GM04504 (cell line): Measurements from ENCODE around the gene S100A1.

Experiments used
- DNase-seq: peaks from one replicate; pipeline ENCODE4 v3.0.0-alpha.2; 2012; ENCODE audit warnings: low read depth

Gene S100A1

DNA sequence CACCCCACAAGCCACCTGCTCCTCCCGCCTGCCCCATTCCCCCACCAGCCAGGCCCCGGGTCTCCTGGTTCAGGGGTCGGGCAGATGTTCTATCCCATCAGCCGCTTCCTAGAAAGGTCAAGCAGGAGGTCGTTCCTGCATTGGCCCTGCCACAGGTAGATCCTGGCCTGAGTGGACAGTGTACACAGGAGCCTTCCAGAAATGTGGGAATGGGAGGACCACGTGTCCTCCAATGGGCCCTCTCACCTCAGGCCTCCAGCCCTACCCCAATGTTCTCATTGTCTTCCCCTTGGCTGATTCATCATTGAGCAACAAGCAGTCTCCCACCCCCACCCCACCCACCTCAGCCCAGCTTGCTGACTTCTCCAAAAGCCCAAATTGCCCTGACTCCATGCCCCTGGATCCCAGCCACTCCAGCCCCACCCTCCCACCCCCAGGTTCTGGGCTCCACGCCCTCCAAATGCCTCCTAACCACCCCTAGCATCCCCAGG, 17.4 kb upstream of the S100A1 start:
- DNase-seq: no peak

DNA sequence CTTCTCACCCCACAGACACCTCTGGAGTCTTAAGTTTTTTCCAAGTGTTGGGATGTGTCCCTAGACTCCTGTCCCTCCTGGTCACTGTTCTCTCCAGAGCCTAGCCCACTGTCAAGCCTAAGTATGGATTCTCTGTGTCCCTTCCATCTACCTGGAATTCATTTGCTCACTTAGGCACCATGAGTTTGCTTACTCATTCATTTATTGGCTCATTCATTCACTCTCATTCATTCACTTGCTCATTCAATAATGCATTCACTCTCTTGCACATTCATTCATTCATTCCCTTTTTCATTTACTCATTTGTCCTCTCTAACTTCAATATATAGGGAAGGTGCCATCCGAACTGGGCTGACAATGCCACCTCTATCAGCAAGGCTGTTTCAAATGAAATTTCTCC, 16.9 kb upstream of the S100A1 start:
- no peak for DNase-seq

DNA sequence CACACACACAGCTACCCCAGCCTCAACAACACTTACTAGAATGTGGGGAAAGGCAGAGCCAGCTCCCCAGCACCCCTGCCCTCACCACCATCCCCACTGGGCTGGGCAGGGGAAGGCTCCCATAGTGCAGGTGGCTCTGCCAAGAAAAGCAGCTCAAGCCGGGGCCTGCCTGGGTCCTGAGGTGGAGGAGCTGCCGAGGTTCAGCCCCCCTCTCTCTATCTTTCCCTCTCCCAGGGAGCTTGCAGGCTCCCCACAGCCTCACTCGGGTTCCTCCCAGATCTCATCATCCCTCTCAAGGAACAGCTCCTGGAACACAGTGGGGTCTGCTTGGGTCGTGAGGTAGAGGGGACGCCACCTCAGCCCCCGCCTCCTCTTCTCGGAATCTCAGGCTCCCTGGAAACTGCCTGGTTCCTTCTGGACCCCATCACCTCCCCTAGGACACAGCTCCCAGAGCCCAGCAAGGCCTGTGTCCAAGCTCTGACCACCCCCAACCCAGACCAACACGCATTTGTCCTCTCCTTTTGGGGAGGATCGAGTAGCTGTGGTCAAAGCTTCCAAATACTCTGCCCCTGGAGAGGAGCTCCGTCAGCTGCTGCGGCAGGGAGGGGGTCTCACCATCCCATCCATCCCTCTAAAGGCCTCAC, 16.0 kb upstream of the S100A1 start:
- no peak for DNase-seq

- peak; percentile 62 for DNase-seq
Measured at GRCh38 chr1:153612755-153613331, 15.4 kb upstream of the S100A1 start, which contains the start of gene S100A16. TSS of gene S100A16 (minus strand) at chr1:153613137. CDS start at chr1:153608151, 4,986 bp downstream.

DNA sequence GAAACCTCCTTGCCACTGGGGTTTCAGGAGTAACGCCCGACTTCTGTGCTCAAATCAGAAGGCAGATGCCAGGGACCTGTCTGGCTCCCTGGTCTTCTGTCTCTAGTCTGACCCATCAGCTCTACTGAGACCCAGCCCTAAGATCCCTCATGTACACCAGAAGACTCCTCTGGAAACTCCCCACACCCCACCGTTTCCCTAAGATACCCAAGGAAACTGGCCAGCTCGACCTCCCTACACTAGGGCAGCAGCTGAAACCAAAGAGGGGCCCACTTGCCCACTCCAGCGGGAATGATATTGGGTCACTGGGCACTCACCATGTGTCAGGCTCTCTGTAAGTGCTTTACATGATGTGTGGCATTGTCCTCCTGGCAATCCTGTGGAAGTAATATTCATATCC, 14.8 kb upstream of the S100A1 start:
- no peak for DNase-seq

DNA sequence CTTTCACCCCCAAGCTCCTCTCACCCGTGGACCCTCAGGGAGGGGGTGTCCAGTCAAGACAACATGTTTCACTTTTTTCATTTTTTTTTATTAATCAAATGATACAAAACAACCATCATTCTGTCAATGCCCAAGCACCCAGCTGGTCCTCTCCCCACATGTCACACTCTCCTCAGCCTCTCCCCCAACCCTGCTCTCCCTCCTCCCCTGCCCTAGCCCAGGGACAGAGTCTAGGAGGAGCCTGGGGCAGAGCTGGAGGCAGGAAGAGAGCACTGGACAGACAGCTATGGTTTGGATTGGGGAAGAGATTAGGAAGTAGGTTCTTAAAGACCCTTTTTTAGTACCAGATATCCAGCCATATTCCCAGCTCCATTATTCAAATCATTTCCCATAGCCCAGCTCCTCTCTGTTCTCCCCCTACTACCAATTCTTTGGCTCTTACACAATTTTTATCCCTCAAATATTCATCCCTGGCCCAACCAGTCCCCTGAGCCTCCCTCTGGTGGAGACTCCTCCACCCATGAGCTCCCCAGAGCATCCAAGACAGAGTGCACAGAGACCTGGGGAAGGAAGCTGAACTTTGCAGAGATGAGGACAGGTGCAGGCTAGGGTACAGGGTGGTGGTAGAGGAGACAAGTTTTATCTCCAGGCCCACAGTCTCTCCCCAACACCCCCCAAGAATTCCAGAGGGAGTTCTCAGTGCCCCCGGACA, 13.9 kb upstream of the S100A1 start:
- DNase-seq: no peak

DNA sequence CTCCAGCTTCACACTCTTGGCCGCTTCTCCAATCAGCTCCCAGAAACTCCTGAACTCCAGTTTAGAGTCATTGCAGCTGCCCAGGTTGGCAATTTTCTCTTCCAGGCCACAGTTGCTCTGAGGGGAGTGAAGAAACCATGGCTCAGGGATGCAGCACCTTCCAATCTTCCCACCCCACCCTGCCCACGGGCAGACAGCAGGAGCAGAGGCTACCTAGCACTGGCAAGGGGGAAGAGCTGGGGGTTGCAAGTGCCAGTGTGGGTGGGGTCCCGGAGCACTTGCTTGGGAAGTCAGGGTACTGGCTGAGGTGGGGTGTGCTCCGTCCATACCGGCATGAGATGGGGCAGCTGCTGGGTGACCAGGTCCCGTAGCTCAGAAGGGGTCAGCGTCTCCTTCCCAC, 13.3 kb upstream of the S100A1 start:
- no peak for DNase-seq

GRCh38 chr1:153615406-153615805, 12.8 kb upstream of the S100A1 start:
- no peak for DNase-seq

DNA sequence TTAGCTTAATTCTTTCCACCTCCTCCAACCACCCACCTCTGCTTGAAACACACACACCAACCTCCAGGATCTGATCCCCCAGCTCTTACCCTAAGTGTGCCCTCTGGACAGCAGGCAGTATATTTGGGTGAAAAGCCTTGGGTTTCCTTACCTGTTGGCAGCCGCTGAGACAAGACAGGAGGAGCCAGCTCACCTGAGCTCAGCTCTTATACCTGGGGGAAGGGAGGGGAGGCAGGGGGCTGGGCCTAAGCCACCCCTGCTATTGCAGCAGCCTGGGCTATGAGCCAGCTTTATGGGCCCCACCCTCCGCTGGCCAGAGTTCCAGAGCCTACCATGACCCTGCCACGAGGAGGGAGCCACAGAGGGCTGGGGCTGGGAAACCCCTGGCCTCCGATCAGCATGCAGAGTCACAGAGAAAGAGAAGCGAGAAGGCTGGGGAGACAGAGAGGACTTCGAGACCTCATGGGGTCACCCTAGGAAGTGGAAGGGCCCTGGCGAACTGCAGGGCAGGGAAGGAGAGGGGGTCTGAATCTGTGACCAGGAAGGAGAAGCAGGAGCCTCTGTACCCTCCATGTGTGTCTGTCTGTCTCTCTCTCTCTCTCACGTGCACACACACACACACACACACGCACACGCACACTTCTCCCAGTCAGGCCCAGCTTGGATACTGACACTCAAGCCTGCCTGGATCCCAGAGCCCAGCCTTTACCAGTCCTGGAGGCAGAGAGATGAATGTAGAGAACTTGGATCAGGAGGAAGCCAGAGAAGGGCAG, 11.9 kb upstream of the S100A1 start, which contains the start of gene S100A14:
S100A14 (minus strand) TSS at position 182 of the 773 bp plus-strand sequence. CDS start 467 bp downstream, outside the sequence.
- no peak for DNase-seq

DNA sequence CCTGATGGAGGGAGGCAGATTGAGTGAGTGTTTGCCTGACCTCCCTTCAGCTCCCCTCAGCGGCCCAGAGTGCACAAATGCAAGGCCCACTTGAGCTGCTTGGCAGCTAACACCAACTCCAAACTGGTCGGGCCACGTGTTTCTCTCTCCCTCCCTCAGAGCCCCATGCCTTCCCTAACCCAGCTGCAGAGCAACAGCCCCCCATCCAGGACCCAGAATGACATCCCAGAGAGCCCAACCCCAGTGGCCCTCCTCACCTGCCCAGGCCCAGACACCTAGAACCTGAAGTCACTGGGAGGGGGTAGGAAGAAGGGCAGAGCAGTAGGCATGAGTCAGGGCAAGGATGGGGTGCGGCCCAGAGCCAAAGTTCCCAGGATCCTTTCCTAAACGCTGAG, 11.3 kb upstream of the S100A1 start:
- no peak for DNase-seq

DNA sequence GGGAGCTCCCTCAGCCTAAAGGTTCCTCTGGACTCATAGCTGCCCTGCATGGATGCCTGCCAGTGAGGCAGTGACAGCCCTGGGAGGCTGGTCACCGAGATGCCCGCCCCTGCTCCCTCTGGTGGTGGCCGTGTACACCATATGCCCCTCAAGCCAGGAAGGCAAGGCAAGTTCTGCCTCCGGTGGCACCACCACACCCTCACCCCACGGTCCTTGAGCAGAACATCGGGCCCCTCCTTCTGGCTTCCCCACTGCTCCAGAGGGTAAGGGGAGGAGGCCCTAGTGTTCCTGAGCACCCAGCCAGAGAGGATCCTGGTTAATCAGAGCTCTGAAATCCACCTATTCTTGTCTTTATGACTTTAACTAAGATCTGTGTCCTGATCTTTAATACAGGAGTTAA, 10.6 kb upstream of the S100A1 start:
- DNase-seq: peak; percentile 60

DNA sequence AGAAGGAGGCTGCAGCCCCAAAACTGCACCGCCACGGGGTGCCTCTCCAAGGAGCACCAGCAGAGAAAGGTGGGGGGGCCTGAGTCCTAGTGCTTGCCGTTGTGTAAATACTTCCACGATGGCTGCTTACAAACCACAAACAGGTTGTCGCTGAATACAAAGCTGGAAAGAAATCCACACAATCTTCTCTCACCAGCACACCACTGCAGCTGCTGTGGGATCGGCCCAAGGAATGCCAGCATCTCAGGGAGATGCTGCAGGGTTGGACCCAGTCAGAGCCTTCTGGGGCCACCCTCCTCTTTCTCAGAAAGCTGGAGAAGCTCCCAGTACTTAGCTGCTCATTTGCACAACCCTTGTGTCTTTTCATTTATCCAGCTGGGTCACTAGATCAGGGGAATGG, 9.1 kb upstream of the S100A1 start:
- no peak for DNase-seq

GRCh38 chr1:153623101-153623500, 5.1 kb upstream of the S100A1 start:
- no peak for DNase-seq

DNA sequence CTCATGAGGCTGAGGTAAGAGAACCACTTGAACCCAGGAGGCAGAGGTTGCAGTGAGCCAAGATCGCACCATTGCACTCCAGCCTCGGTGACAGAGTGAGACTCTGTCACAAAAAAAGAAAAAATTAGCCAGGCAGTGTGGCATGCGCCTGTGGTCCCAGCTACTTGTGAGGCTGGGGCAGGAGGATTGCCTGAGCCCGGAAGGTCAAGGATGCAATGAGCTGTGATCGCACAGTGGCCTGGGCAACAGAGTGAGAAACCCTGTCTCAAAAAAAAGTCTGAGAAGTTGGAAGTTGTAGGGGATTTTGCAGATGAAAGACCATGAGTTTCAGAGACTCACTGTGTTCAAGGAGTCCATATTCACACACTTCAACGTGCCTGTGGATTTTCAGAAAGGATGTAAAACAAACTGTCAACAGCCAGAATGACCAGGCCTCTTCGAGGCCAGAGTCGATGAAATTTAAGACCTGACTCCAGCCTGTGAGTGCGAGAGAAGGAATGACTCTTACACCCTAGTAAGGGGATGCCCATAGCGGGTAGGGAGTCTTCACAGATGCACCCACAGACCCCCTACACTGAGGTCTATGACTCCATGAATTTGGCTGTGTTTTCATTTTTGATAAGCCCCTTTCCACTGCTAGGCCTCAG, 3.1 kb upstream of the S100A1 start:
- DNase-seq: no peak

DNA sequence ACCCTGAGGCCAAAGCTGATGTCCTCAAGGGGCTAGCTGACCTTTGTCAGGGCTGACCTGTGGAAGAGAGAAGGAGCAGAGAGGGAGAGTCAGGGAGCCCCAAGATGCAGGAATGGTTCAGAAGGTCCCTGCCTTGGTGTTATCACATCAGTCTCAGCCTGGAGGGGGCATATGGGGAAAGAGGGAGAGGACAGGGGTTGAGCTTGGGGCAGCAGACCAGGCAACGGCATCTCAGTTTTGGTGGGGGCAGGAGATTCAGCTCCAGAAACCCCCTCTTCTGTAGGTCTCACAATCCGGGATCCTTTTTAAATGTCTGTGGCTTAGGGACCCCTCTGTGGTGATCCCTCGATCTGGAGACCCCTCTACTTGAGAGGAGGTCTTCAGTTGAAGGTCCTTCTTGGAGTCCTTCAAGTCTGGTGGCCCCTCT, 1.7 kb upstream of the S100A1 start:
- no peak for DNase-seq

DNA sequence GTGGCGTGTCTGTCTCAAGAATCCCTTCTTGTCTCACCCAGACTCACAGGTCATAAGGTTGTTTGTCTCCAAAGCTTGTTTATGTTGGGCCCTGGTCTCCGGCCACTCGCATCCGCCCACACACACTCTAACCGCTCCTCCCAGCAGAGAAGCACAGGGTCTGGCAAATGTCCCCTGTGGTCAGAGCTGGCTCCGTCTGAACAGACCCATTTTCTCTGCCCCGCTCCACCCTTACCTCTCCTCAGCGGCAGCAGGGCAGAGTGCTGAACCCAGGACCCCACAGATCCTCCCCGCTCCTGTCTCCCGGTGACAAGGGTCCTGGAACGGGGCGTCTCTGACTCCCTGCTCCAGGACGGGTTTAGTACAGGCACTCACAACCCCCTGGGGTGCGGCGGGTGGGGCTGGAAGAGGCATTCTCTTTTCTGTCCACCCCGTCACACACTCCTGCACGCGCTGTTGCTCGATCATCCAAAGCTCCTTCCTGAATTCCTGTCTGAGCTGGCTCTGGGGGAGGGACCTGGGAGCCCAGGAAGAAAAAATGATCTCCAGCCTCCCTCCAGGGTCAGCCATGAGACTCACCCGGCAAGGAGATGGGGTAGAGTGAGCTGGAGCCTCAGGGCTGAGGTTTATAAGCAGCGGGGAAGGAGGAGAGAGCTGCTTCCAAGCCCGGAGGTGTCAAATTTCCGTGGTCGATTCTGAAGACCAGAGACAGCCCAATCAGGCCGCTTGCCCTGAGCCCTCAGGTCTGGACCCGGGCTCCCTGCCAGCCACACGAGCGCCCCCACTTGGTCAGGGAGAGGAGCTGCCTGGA, 1.1 kb upstream of the S100A1 start, which contains the start of gene S100A13:
S100A13 (minus strand) TSS at position 602 of the 811 bp plus-strand sequence. CDS start 1,033 bp downstream, outside the sequence.
- DNase-seq: peak; percentile 91

- no peak for DNase-seq
Measured at GRCh38 chr1:153628638-153629342, 556 bp downstream of the S100A1 start.

DNA sequence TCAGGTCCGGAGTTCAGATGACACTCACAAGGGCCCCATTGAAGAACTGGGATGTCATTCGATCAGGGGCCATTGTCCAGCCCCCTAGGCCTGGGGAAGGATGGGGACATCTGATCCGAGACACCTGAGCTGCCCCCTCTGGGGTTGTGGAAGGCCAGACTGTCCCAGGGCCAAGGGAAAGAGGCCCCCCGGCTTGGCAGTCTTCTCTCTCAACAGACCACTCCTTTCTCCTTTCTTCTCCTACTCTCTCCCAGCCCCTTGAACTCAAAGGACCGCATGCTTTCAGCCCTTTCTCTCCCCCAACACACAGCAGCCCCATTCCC, 1.1 kb downstream of the S100A1 start:
- no peak for DNase-seq

- DNase-seq: no peak
Measured at GRCh38 chr1:153629971-153630370, 1.7 kb downstream of the S100A1 start.

- DNase-seq: no peak
Measured at GRCh38 chr1:153630384-153630783, 2.1 kb downstream of the S100A1 start.
